Measurements from ENCODE around the gene SYNPR.

- TF ChIP-seq POLR2A (IDR thresholded peaks at IDR 0.05; ENCODE audit: low read length) (no peak), GATA1 (IDR thresholded peaks at IDR 0.05; ENCODE audit: low read depth, low read length) (no peak)
Observed at GRCh38 chr3:63231643-63232042, 46.5 kb upstream of the SYNPR start.

Data from erythroblast (primary cell).